Spleen (tissue), 7 donors: Measurements from ENCODE around the gene CPT1A.

Experiments used
- CTCF ChIP-seq, 11 experiments: fragments of 200-600 bp in 7 of 11; fragments of 450-650 bp in 4 of 11; sonication (generic) in 4 of 11; IDR thresholded peaks in 8 of 11; conservative IDR thresholded peaks in 3 of 11; 1 replicate in 7 of 11; 2 replicates in 4 of 11; pipeline versions ENCODE4 v1.4.0 to v1.8.0; 2016 to 2021; ENCODE audit warnings: antibody characterized with exemption in 11 of 11, inconsistent platforms in 4 of 11, mild to moderate bottlenecking in 1 of 11
- POLR2A ChIP-seq, 3 donors: fragments of 450-650 bp; IDR thresholded peaks; one replicate each; pipeline ENCODE4 v1.5.1; 2017; ENCODE audit warnings: antibody characterized with exemption in 3 of 3, mild to moderate bottlenecking in 1 of 3
- donor health status: DM: no; HTN: no; CAD: no; lungs with moderate emphysema.
- donor health status: DM: no; HTN: no; CAD: no.
- donor health status: DM: no; HTN: no; CAD: no.

- TF ChIP-seq CTCF (IDR thresholded peaks at IDR 0.05 in 8 of 11, conservative IDR thresholded peaks at IDR 0.05 in 3 of 11) (no peak), POLR2A (IDR thresholded peaks at IDR 0.05) (no peak)
Measured at GRCh38 chr11:68821670-68822069, 20.0 kb downstream of the CPT1A start.
